IMR-90 (cell line): ENCODE results near the gene CEP152. TPM values are rescaled to one million over a fixed set of nuclear protein-coding genes. Genes with fewer than 3 reads are reported as not detected.

Experiments
- ATAC-seq: fragments of 200-7000 bp; cut with Tn5 transposase; 2 replicates; pipeline ENCODE4 v1.9.1; 2020; ENCODE audit warnings: low read depth, mild to moderate bottlenecking, moderate library complexity
- BruUV-seq: library from RNA; stranded (reverse); fragments of 400-500 nt; replicated peaks from 2 replicates; lab custom pipeline; 2021; lab: Mats Ljungman, UMichigan
- CTCF ChIA-PET: fragments of 300-600 bp; formaldehyde crosslinking; extraction: SDS; loops from one replicate; lab custom pipeline; 2021; ENCODE audit warnings: antibody characterized with exemption; lab: Yijun Ruan, JAX
- POLR2A ChIA-PET: fragments of 300-600 bp; sonication (Branson Sonifier 250); formaldehyde crosslinking; loops from one replicate; lab custom pipeline; 2022; ENCODE audit warnings: antibody characterized with exemption; ENCODE audit not compliant: unreplicated experiment; lab: Charles Lee
- DNase-seq: peaks from one replicate; pipeline ENCODE4 v3.0.0; 2013
- H2AFZ ChIP-seq: replicated peaks from 2 replicates; pipeline ENCODE3; 2013; ENCODE audit warnings: low read length, mild to moderate bottlenecking; ENCODE audit not compliant: poor library complexity
- H2AK5ac ChIP-seq: 2 replicates; pipeline ENCODE4 v1.6.1; 2013; ENCODE audit warnings: low read depth, low read length, inconsistent platforms
- H2AK9ac ChIP-seq: replicated peaks from 2 replicates; pipeline ENCODE3; 2013; ENCODE audit warnings: mild to moderate bottlenecking, low read depth, low read length, moderate library complexity; ENCODE audit not compliant: poor library complexity
- H2BK120ac ChIP-seq: 2 replicates; pipeline ENCODE4 v1.6.1; 2013; ENCODE audit warnings: low read depth, low read length, inconsistent platforms
- H2BK15ac ChIP-seq: 3 replicates; pipeline ENCODE4 v1.6.1; 2013; ENCODE audit warnings: low read depth, low read length, inconsistent platforms
- H2BK20ac ChIP-seq: 2 replicates; pipeline ENCODE4 v1.6.1; 2013; ENCODE audit warnings: low read depth, mild to moderate bottlenecking, inconsistent platforms, low read length, moderate library complexity
- H2BK5ac ChIP-seq: 2 replicates; pipeline ENCODE4 v1.6.1; 2013; ENCODE audit warnings: mild to moderate bottlenecking, low read depth, low read length, inconsistent platforms; ENCODE audit not compliant: poor library complexity, severe bottlenecking
- H3K14ac ChIP-seq: replicated peaks from 2 replicates; pipeline ENCODE4 v1.6.1; 2013; ENCODE audit warnings: low read depth, low read length, inconsistent platforms
- H3K18ac ChIP-seq: 2 replicates; pipeline ENCODE4 v1.6.1; 2013; ENCODE audit warnings: low read depth, low read length, control low read depth
- H3K23ac ChIP-seq: 2 replicates; pipeline ENCODE4 v1.6.1; 2013; ENCODE audit warnings: low read depth, low read length, inconsistent platforms
- H3K27ac ChIP-seq: 2 replicates; pipeline ENCODE4 v1.5.1; 2013; ENCODE audit warnings: mild to moderate bottlenecking, control low read depth, low read length; ENCODE audit not compliant: insufficient read depth
- H3K27me3 ChIP-seq: 2 replicates; pipeline ENCODE4 v1.6.1; 2013; ENCODE audit warnings: low read length; ENCODE audit not compliant: control insufficient read depth, insufficient read depth
- H3K36me3 ChIP-seq: 2 replicates; pipeline ENCODE4 v1.6.1; 2013; ENCODE audit warnings: low read length, mixed read lengths; ENCODE audit not compliant: control insufficient read depth, insufficient read depth
- H3K4ac ChIP-seq: 2 replicates; pipeline ENCODE4 v1.6.1; 2013; ENCODE audit warnings: low read depth, low read length, inconsistent platforms
- H3K4me1 ChIP-seq: 2 replicates; pipeline ENCODE4 v1.6.1; 2013; ENCODE audit warnings: low read length, mixed read lengths; ENCODE audit not compliant: control insufficient read depth, insufficient read depth
- H3K4me2 ChIP-seq: 2 replicates; pipeline ENCODE4 v1.6.1; 2013; ENCODE audit warnings: low read depth, mild to moderate bottlenecking, control low read depth, low read length, moderate library complexity
- H3K4me3 ChIP-seq: 2 replicates; pipeline ENCODE4 v1.5.1; 2013; ENCODE audit warnings: low read depth, mild to moderate bottlenecking, control low read depth, low read length, moderate library complexity; ENCODE audit not compliant: insufficient read depth
- H3K56ac ChIP-seq: 2 replicates; pipeline ENCODE4 v1.6.1; 2013; ENCODE audit warnings: low read length, inconsistent platforms; ENCODE audit not compliant: insufficient read depth; ENCODE audit errors: extremely low read depth
- H3K79me1 ChIP-seq, 2 experiments: 2 replicates each; pipeline ENCODE4 v1.6.1; 2013; ENCODE audit warnings: low read length in 2 of 2, inconsistent platforms in 1 of 2, low read depth in 1 of 2
- H3K9ac ChIP-seq: 2 replicates; pipeline ENCODE4 v1.6.1; 2013; ENCODE audit warnings: low read depth, low read length, control low read depth
- H3K9me1 ChIP-seq: 2 replicates; pipeline ENCODE4 v1.6.1; 2013; ENCODE audit warnings: low read length, inconsistent platforms; ENCODE audit not compliant: insufficient read depth
- H3K9me3 ChIP-seq: 2 replicates; pipeline ENCODE4 v1.6.1; 2013; ENCODE audit warnings: low read length; ENCODE audit not compliant: control insufficient read depth, insufficient read depth
- H4K20me1 ChIP-seq: 2 replicates; pipeline ENCODE4 v1.6.1; 2013; ENCODE audit warnings: low read length, inconsistent platforms; ENCODE audit not compliant: insufficient read depth
- H4K5ac ChIP-seq: 2 replicates; pipeline ENCODE4 v1.6.1; 2013; ENCODE audit warnings: mild to moderate bottlenecking, low read depth, low read length, control low read depth
- H4K8ac ChIP-seq, 2 experiments: 2 replicates each; pipeline ENCODE4 v1.6.1; 2013; ENCODE audit warnings: low read depth in 2 of 2, low read length in 2 of 2, control low read depth in 1 of 2, inconsistent platforms in 1 of 2
- H4K91ac ChIP-seq: 2 replicates; pipeline ENCODE4 v1.6.1; 2013; ENCODE audit warnings: low read depth, low read length, inconsistent platforms; ENCODE audit not compliant: insufficient read depth
- MAFK ChIP-seq: IDR thresholded peaks from 2 replicates; pipeline ENCODE4 v1.6.1; 2012; ENCODE audit warnings: low read depth, low read length, improper control_type of control experiment
- POLR2A ChIP-seq: IDR thresholded peaks from 2 replicates; pipeline ENCODE4 v1.6.1; 2012; ENCODE audit warnings: mild to moderate bottlenecking, low read depth, low read length
- dilution Hi-C: fragments of 300-500 bp; cut with HindIII; formaldehyde crosslinking; loops from one replicate; pipeline ENCODE4 v1.14.3; 2018; ENCODE audit warnings: low sequenced_read_pairs; ENCODE audit not compliant: unreplicated experiment
- in situ Hi-C: fragments of 300-500 bp; cut with MboI; formaldehyde crosslinking; loops from 3 replicates; pipeline ENCODE4 v1.14.3; 2019; ENCODE audit warnings: low sequenced_read_pairs, inconsistent platforms, mixed read lengths
- intact Hi-C: fragments of 100-400 bp; cut with micrococcal nuclease; formaldehyde crosslinking; loops from 2 replicates; pipeline ENCODE4 v1.10.0; 2022
- polyA plus RNA-seq, 3 experiments: library from polyadenylated mRNA; depleted of rRNA; stranded (reverse); fragments of >200 nt; gene quantifications; 2 replicates each; pipeline ENCODE4 v1.2.3, GENCODE V29; 2012; ENCODE audit warnings: low replicate concordance in 1 of 3
- total RNA-seq: library from RNA; depleted of rRNA; stranded (reverse); fragments of >200 nt; gene quantifications from 2 replicates; pipeline ENCODE4 v1.2.3, GENCODE V29; 2012
- TF ChIP-seq, protein P1 (sequence below): conservative IDR thresholded peaks from 2 replicates; pipeline ENCODE4 v1.5.1; 2012; ENCODE audit warnings: mild to moderate bottlenecking, low read depth, low read length, improper control_type of control experiment

The CEP152 gene
- total and polyA plus RNA-seq, 2 of the 4 experiments (the other 2 are of a cell fraction), result 2.1 to 7.3 TPM

DNA sequence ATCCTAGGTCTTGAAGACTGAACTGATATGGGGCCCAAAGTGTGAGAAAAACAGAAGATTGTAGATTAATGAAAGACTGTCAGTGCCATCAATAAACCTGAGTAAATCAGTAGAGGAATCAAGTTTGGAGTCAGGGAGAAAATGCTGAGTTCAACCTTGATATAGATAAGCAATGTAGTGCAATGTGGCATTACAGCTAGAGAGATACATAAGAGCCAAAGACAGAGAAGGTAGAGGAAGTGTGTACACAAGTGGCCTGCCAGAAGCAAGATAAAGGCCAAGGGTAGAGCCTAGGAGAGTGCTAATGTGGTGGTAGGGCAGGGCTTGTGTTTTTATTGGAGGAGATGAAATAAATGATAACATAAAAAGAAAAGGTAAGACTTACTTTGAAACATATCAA lies 41.1 kb upstream of the CEP152 start:
- intact Hi-C loops (no loop called here), dilution Hi-C loops (no loop called here), in situ Hi-C loops (loop anchor here (25.0 kb wide), 1 partner anchor 560 kb away; the partner anchor contains the start of gene FGF7)
- TF ChIP-seq, protein P1, sequence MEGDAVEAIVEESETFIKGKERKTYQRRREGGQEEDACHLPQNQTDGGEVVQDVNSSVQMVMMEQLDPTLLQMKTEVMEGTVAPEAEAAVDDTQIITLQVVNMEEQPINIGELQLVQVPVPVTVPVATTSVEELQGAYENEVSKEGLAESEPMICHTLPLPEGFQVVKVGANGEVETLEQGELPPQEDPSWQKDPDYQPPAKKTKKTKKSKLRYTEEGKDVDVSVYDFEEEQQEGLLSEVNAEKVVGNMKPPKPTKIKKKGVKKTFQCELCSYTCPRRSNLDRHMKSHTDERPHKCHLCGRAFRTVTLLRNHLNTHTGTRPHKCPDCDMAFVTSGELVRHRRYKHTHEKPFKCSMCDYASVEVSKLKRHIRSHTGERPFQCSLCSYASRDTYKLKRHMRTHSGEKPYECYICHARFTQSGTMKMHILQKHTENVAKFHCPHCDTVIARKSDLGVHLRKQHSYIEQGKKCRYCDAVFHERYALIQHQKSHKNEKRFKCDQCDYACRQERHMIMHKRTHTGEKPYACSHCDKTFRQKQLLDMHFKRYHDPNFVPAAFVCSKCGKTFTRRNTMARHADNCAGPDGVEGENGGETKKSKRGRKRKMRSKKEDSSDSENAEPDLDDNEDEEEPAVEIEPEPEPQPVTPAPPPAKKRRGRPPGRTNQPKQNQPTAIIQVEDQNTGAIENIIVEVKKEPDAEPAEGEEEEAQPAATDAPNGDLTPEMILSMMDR, result no peak
- TF ChIP-seq MAFK (no peak), POLR2A (no peak)
- Histone ChIP-seq H3K27me3 (no peaks in the 10 kb centered on the region), H3K23ac (no peak overlapping the region), H4K20me1 (no peaks in the 10 kb centered on the region), H3K56ac (no peak overlapping the region), H3K4me1 (peaks cover 5% of the 10 kb centered on the region), H2AK5ac (no peak overlapping the region), H2BK120ac (no peak overlapping the region), H2AK9ac (no peak overlapping the region), H2BK5ac (no peak overlapping the region), H3K36me3 (peaks cover 2% of the 10 kb centered on the region; the same call in 1 of the 2 replicates), H2BK20ac (no peak overlapping the region), H4K8ac (no peak overlapping the region), H3K9me1 (peaks cover 5% of the 10 kb centered on the region; the same call in 1 of the 2 replicates), H4K91ac (no peak overlapping the region), H2BK15ac (no peak overlapping the region), H3K9ac (no peak overlapping the region), H3K79me1 (peaks cover 0 to 7% of the 10 kb centered on the region in 2 experiments; a peak in 1 of 4 replicates), H3K14ac (no peak overlapping the region), H4K5ac (no peak overlapping the region), H3K9me3 (no peaks in the 10 kb centered on the region), H3K4me3 (no peak overlapping the region), H3K27ac (no peak overlapping the region), H2AFZ (no peak overlapping the region), H3K4me2 (no peak overlapping the region), H3K4ac (no peak overlapping the region), H3K18ac (no peak overlapping the region)
- ChIA-PET POLR2A (no interaction called here), CTCF (no interaction called here)
- ATAC-seq (no peak), DNase-seq (no peak)
- no TSS peak for BruUV-seq
